Endometrial microvascular endothelial cells (primary cell): Measurements from ENCODE around the gene ANKRD13C. TPM values are rescaled to one million over a fixed set of nuclear protein-coding genes. Genes with fewer than 3 reads are reported as not detected.
"Not testable (repeated sequence)": the region's sequence is repeated elsewhere in the genome, so short reads cannot be mapped to it uniquely, and the experiment has no call there.

Experiments used
- in situ Hi-C: cut with HindIII; loops from 2 replicates; pipeline ENCODE4 v1.10.0; 2017; ENCODE audit warnings: low sequenced_read_pairs, low pct_unique_long_range_greater_than_20kb; ENCODE audit errors: inconsistent ontology term
- total RNA-seq: library from RNA; depleted of rRNA; stranded (reverse); fragments of >200 nt; gene quantifications from one replicate; pipeline ENCODE4 v1.2.3, GENCODE V29; 2015; ENCODE audit errors: inconsistent ontology term

The ANKRD13C gene
- total RNA-seq, 1 donor from 2014 or later = 20.3 TPM

DNA sequence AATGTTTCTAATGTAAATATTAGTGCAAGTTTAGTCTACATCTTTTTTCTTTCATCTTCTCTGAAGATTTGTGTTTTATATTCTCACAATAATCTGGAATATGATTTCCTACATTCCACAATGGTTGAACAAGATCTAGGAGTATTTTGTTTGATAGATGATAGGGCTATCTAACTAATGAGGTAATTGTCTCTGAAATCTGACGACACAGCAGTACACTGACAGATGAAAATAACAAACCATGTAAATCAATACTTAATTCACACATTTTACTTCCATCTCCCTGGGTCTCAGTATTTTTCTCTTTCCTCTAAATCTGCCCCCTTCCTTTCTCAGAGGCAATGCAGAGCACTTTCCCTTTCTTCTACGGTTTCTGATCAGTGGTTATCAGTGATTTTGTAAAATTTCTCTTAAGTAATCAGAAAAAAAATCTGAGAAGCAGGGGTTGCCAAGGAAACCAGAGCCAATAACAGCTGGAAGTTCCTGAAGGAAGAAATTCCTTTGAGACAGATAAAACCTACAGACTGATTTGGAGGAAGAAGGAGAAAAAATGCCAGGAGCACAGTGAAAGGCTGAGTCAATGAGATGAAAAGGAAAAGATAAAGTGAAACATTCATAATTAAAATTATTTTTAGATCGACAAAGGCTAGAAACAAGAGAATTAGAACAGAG is 7.3 kb upstream of the ANKRD13C start:
- in situ Hi-C loops = no loop called here

DNA sequence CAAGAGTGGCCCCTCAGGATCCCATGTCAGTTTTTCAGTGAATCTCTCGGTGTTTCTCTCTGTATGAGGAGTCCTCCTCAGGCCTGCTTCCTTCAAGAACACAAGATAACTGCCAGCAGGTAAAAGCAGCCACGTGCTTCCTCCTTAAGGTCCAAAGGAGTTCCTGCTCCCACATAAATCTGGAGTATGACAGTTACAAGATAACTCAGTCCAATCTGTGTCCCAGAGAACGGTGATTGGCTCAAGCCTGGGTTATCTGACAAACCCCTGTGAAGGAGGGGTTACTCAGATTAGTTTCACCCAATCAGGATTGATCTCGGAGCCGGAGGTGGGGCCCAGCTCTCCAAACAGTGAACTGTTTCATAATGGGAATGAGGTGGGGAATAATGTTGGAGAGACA is 5.8 kb upstream of the ANKRD13C start:
- in situ Hi-C loops = no loop called here

DNA sequence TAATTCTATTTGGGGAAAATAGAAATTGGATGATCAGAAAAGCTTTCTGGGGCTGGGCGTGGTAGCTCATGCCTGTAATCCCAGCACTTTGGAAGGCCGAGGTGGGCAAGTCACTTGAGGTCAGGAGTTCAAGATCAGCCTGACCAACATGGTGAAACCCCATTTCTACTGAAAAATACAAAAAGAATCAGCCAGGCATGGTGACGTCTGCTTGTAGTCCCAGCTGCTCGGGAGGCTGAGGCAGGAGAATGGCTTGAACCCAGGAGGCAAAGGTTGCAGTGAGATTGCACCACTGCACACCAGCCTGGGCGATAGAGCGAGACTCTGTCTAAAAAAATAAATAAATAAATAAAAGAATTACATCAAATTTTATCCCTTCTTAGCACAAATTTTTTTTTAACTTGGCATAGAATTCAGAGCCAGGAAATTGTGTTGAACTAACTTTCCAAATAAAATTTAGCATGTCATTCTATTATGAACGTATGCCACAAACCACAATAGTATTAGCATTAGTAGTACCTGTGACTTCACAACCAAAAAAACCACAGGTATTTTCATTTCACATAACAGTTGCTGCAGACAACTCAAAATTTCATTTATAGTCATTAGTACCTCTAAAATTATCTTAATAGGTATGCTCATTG is 4.5 kb upstream of the ANKRD13C start:
- in situ Hi-C loops = no loop called here

DNA sequence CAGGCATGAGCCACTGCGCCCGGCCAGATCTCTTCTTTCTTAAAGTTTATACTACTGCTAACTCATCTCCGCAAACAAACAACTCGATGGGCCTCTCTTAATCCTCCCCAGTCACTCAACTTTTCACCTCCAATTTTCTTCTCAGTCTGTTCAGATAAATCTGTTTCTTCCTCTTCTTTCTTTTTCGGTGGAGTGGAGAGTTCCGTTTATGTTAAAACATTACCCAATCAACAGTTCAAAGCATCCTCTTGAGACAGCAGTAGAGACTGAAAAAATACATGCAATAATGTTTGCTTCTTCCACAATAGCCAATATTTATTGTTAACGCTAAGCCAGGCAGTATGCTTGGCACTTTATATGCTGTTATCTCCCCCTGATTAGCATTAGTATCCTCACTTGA is 1.4 kb upstream of the ANKRD13C start:
- in situ Hi-C loops = no loop called here

DNA sequence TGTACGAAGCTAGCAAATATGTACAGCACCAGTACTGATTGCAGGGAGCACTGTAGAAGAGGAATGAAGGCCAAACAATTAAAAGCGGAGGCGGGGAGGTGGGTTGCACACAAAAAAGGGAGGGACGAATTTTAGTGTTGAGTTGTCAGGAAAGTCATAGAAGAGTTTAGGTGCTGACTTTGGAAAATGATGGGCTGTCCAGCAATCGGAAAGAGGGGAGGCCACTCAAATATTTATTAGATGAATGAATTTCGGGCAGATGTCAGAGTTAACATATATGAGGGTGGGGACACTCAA is 537 bp upstream of the ANKRD13C start:
- in situ Hi-C loops = no loop called here

DNA sequence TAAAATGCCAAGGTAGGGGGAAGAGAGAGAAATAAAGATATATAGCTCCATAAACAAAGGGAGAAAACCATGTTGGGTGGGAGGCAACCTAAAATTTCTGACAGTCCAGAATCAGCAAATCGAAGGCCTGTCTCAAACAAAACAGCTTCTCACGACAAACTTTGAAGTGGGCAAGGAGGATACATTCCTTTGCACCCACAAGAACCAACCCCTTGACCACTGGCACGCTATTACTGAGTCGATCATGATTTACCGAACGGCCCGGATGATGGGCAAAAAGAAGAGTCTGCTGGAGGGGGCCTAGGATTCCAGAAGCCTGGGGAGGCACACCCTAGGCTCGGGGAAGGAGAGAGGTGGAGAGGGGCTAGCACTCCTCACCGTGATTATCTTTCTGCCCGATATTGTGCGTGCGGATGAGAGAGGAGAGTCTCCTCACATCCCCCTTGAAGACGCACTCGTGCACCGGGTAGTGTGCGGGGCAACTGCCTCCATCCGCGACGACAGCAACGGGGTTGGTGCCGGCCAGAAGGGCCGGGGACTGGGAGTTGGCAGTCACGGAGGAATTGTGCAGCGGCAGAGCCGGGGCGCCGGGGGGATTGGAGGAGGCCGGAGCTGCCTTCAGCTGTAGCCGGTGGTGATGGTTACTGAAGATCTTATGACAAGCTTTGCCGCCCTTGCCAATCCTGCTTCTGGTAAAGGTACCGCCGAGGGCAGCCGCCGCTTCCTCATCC is 756 bp downstream of the ANKRD13C start:
- in situ Hi-C loops = no loop called here

DNA sequence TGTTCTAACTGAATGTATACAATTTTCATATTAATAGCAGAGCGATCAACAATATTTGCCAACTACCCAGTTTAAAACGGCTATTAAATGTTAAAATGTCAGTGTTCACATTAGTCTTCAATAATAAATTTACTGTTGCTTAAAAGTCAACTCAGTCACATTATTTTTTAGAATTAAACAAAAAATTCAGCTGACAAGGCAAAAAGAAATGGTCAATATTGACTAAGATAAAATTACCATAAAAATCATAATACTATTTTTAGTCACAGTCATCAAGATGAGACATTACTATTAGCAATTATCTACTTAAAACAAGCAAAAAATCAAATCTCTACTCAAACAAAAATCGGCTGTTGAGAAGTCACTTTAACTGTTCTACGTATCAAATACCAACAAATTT is 1.5 kb downstream of the ANKRD13C start:
- in situ Hi-C loops = no loop called here

DNA sequence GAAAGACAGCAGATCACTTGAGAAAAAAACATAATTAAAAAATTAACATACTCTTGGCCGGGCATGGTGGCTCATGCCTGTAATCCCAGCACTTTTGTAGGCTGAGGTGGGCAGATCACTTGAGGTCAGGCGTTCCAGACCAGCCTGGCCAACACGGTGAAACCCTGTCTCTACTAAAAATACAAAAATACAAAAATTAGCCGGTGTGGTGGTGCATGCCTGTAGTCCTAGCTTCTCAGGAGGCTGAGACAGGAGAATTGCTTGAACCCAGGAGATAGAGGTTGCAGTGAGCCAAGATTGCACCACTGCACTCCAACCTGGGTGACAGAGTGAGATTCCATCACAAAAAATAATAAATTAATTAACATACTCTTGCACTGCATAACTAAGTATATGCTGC is 4.7 kb downstream of the ANKRD13C start:
- in situ Hi-C loops = not testable (repeated sequence)

DNA sequence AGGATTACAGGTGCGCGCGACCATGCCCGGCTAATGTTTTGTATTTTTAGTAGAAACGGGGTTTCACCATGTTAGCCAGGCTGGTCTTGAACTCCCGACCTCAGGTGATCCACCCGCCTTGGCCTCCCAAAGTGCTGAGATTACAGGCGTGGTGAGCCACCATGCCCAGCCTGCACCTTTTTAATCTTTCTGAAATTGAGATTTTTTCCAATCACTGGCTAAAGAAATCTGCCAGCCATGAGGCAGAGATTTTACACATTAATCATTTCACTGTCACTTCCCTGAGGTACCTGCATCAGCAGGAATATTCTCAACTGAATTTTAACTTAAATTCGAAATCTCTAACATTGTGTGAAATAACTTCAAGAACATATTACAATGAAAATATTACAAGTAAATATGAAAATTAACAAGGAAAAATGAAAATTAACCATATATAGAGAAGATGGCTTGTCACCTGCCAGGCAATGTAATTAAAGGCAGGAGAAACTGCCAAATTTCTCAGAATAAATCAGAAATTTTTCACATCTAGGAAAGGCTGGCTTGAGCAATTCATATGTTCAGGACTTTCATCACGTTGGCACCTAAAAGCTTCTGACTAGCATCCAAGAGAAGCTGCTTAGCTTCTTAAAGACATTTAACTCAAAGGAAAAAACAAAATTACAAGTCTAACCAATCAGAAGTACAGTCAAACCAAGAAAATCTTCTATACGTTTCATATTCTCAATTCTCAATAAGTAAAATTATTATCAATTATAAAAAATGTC is 5.9 kb downstream of the ANKRD13C start:
- in situ Hi-C loops = no loop called here

DNA sequence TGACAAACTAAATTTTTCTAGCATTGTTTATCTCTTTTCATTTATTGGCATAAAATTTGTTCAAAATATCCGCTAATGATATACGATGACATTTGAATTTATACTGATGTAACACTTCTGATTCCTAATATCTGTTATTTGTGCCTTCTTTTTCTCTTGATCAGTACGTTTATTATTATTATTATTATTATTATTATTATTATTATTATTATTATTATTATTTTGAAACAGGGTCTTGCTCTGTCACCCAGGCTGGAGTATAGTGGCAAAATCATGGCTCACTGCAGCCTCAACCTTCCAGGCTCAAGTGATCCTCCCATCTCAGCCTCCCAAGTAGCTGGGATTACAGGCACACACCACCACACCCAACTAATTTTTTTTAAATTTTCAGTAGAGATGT is 14.9 kb downstream of the ANKRD13C start:
- in situ Hi-C loops = not testable (repeated sequence)

DNA sequence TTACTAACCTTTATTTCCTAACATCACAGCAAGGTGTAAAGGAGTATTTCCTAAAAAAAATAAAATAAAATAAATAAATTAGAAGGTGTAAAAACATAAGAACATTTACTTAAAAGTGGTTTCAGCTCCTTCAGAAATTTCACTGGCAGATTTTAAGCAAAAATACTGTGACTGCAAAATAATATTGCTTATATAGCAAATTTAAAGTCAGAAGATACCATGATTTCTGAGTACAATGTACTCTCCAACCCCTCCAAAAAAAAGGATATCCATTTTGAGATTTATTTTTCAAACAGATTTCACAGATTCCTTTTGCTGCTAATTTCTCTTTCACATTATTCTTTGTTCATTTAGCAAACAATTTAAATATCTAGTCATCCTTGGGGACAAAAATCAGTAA is 18.5 kb downstream of the ANKRD13C start:
- in situ Hi-C loops = no loop called here

DNA sequence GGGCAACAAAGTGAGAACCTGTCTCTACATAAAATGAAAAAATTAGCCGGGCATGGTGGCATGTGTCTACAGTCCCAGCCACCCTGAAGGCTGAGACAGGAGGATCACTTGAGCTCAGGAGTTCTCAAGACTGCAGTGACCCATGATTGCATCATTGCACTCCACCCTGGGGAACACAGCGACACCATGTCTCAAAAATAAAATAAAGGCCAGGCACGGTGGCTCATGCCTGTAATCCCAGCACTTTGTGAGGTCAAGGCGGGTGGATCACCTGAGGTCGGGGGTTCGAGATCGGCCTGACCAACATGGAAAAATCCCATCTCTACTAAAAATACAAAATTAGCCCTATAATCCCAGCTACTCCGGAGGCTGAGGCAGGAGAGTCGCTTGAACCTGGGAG is 20.1 kb downstream of the ANKRD13C start:
- in situ Hi-C loops = no loop called here

DNA sequence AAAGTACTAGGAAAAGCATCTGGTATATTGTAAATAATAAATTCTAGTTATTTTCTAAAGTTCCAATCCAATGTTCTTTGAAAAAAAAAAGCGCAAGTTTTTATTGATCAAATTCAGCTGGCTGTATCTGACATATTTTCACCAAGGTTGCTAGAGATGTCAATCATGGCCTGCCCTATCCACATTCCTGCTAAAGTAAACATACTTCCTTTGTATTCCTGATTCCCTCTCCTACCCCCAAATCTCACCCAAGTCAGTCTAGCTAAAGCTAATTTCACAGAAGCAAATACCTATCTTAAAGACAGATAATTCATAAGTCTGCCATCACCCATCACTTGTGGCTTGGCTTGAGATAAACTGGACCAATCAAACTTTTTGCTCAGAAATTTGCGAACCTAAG is 21.3 kb downstream of the ANKRD13C start:
- in situ Hi-C loops = no loop called here

DNA sequence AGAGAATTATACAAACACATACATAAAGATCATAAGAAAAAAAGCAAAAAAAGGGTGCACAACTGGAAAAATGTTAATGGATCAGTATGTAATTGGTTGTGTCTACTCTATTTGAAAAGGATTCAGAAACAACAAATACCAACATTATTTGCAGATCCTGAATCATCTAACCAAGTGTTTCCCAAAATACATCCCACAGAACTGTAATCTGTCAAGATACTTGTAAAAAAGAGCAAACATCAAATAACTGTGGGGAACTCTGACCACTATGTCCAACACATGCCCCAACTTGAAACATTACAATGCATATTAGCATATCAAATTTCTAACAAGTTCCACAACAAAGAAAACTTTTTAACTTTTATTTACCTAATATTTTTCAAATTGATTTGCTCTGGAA is 22.6 kb downstream of the ANKRD13C start:
- in situ Hi-C loops = no loop called here

DNA sequence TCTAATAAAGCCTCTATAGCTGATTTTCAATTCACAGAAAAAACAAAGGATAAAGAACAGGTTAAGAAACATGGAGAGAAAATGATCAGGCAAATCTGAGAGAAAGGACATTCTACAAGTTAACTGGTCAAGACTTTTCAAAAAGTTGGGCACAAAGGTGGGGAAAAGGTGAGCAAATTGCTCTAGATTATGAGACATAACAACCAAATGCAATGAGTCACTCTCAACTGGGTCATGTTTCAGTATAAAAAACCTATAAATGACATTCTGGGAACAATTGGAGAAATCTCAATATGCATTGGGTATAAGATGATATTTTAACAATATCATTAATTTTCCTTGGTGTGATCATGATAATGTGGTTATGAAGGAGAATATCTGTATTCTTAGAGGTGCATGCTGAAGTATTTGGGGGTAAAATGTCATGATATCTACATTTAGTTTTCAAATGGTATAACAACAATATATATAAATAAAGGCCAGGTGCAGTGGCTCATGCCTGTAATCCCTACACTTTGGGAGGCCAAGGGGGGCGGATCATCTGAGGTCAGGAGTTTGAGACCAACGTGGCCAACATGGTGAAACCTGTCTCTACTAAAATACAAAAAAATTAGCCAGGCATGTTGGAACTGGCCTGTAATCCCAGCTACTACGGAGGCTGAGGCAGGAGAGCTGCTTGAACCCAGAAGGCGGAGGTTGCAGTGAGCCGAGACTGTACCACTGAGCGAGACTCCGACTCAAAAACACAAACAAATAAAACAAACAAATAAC is 27.0 kb downstream of the ANKRD13C start:
- in situ Hi-C loops = no loop called here

DNA sequence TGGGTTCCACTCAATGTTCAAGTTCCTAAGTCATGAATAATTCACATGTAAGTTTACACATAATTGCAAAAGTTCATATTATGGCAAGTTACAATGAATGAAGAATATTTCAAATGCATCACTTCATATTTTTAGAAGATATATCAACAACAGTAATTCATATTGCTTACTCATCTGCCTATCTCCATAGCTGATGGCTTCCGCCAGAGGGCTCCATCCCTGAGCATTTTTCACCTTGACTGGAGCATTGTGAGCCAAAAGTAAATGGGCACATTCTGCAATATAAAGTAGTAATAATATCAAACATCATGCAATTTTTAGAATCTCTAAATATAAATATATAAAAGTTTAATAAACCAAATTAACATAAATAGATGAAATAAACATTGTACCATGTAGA is 29.8 kb downstream of the ANKRD13C start:
- in situ Hi-C loops = no loop called here

DNA sequence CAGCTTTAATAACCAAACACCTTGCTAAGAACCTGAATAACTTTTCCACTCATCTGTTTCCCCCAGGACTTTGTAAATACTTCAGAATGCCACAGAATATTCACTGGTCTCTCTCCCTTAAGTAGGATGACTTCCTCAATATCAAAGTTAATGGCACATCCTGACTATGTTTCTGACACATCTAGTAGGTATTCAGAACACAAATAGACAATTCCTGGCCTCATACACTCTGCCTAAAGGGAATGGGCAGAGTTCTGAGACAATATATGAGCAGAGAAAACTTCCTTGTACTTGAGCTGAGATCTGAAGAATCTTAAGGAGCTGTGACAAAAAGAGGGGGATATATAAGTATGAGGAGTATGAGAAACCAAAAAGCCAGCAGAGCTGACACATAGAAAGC is 34.8 kb downstream of the ANKRD13C start:
- in situ Hi-C loops = no loop called here

DNA sequence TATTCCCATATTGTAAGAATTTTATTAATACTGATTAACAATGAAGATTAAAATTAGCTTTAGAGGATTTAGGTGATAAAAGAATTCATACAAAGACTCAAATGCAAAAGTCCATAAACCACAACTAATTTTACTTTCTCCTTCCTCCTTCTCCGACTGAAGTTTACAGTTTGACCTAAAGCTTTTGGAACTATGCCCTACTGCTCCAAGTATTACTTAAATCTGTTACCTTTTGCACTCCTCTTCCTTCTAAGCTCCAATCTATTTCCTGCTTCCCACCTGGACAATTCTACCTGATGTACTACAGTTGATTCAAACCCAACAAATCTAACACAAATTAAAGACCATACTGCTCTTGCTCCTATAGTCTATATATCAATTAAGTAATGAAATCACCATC is 36.3 kb downstream of the ANKRD13C start:
- in situ Hi-C loops = no loop called here

DNA sequence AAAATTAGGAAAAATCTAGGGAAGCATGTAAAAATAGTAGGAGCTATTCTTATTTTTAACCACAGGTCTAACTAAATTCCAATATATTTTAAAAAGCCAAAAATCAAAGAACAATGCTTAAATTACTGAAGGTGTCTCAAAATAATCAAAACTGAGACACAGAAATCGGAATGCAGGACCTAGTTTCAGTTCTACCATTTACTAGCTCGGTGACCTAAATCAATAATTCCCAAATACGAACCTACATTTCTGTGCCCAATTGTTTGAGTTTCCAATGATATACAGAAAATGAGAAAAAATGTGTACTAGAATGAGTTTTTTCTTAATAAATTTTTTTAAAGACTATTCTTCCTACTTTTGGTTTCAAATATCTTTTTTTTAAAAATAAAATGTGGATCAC is 37.4 kb downstream of the ANKRD13C start:
- in situ Hi-C loops = no loop called here
